Midbrain (tissue), 1 donor: Measurements from ENCODE around the gene NFKB2.

ENCODE experiments used
- DNase-seq: peaks from one replicate; lab custom pipeline; 2025; lab: John Stamatoyannopoulos, UW

Gene NFKB2

DNA sequence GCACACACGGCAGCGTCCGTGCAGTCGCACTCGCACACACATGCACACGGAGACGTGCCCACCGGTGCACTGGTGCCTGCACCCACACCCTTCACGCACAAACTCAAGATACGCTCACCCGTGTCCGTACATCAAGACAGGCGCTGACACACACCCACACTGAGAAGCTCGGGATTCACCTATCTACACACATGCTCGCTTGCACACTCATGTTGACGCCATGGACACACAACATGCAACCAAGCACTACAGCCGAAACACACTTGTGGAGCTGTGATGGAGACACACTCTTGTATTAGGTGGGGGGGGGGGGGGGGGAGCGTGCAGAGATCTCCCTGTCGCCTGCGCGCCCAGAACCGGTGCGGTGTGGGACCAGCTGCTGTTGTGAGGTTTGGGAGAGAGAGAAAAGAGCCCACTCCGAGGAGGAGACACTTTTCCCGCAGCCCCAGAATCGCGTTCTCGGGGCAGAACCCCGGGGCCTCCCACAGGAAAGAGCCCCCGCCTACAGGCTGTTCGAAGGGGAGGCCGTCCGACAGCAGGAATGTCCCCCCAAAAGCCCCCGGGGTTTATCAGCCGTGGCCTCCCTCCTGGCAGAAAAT is 605 bp upstream of the NFKB2 start:
- DNase-seq = no peak

GRCh38 chr10:102396317-102396650 is 779 bp downstream of the NFKB2 start:
- DNase-seq = no peak

DNA sequence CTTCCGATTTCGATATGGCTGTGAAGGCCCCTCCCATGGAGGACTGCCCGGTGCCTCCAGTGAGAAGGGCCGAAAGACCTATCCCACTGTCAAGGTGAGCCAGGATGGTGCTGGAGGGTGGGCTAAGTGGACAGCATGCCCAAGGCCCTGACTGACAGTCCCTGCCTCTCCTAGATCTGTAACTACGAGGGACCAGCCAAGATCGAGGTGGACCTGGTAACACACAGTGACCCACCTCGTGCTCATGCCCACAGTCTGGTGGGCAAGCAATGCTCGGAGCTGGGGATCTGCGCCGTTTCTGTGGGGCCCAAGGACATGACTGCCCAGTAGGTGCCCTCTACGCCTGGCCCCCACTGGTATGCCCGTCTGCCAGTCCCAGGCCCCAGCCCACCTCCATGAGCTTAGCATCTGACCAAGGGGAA is 1.2 kb downstream of the NFKB2 start:
- no peak for DNase-seq

- DNase-seq = no peak
Measured at GRCh38 chr10:102397222-102398171, 2.0 kb downstream of the NFKB2 start.

DNA sequence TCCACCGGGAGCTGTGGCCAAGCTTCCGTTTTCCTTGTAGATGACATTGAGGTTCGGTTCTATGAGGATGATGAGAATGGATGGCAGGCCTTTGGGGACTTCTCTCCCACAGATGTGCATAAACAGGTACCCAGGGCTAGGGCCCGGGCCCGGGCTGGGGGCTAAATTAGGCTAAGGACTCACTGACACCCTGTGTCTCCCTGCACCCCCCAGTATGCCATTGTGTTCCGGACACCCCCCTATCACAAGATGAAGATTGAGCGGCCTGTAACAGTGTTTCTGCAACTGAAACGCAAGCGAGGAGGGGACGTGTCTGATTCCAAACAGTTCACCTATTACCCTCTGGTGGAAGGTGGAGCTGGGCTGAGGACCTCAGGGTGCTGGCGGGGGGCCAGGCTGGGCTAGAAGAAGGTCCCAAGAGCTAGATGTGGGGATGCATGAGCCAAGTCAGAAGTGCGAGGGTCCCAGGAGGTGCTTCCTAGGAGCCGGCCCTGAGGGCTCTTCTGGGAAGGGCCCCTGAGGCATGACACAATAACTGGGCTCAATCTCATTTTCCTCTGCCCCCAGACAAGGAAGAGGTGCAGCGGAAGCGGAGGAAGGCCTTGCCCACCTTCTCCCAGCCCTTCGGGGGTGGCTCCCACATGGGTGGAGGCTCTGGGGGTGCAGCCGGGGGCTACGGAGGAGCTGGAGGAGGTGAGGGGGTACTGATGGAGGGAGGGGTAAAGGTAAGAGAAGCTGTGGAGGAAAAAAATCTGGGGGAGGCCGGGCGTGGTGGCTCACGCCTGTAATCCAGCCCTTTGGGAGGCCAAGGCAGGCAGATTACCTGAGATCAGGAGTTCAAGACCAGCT is 2.9 kb downstream of the NFKB2 start:
- no peak for DNase-seq

- DNase-seq = peak; percentile 87
Measured at GRCh38 chr10:102399217-102400021, 3.9 kb downstream of the NFKB2 start.

GRCh38 chr10:102400076-102400475 is 4.6 kb downstream of the NFKB2 start:
- DNase-seq = no peak

GRCh38 chr10:102400598-102401341 is 5.3 kb downstream of the NFKB2 start:
- no peak for DNase-seq

- DNase-seq = no peak
Measured at GRCh38 chr10:102401342-102401654, 5.8 kb downstream of the NFKB2 start.

GRCh38 chr10:102401735-102402511 is 6.4 kb downstream of the NFKB2 start:
- no peak for DNase-seq

DNA sequence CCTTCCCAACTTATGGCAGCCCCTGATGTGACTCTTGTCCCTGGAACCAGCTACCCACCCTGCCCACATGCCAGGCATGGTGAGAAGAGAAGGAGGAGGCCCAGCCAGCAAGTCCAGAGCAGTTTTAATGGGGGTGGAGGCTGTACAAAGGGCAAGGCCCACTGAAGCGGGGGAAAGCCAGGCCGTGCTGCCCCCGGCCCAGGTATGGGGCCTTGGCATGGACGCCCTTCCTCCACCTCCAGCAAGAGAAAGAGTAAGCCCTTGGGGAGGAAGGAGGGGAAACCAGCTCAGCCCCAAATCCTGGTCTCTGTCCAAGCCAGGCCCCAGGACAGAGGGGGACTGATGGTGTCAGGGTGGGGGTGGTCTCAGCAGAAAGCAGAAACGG is 7.0 kb downstream of the NFKB2 start:
- DNase-seq = no peak

GRCh38 chr10:102403115-102403514 is 7.6 kb downstream of the NFKB2 start:
- DNase-seq = no peak

DNA sequence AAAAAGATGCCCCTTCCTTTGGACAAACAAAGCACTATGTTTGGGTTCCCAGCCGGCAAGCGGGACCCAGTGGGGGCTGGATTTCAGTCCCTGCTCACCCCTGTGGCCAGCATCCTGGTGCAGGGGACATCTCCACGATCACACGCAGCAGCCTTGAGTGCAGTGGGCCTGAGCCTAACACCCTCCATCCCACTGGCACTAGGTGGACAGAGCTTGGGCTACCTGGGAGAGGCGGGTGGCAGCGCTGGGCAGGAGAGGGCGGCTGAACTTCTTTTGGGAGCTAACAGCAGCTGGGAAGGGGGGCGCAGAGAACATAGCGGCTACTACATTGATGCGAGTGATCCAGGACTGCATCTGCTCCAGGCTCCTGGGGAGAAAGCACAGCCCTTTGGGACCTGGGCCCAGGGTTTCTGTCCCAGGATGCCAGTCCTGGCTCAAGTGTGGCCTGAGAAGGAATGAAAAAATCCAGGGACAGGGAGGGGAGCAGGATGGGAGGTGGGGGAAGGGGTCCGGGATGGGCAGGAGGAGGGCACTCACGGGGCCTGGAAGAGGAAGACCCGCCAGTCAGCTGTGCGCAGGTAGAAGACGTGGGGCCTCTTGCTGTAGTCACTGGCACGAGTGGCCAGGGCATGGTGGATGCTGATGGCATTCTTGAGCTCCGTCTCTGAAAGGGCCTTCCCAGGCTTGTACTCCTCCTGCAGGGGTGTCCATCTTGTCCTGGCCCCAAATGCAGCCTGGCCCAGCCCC is 9.0 kb downstream of the NFKB2 start:
- no peak for DNase-seq

- DNase-seq = no peak
Measured at GRCh38 chr10:102405108-102405571, 9.6 kb downstream of the NFKB2 start.

- no peak for DNase-seq
Measured at GRCh38 chr10:102405632-102406031, 10.1 kb downstream of the NFKB2 start.

GRCh38 chr10:102406815-102407214 is 11.3 kb downstream of the NFKB2 start:
- DNase-seq = no peak

DNA sequence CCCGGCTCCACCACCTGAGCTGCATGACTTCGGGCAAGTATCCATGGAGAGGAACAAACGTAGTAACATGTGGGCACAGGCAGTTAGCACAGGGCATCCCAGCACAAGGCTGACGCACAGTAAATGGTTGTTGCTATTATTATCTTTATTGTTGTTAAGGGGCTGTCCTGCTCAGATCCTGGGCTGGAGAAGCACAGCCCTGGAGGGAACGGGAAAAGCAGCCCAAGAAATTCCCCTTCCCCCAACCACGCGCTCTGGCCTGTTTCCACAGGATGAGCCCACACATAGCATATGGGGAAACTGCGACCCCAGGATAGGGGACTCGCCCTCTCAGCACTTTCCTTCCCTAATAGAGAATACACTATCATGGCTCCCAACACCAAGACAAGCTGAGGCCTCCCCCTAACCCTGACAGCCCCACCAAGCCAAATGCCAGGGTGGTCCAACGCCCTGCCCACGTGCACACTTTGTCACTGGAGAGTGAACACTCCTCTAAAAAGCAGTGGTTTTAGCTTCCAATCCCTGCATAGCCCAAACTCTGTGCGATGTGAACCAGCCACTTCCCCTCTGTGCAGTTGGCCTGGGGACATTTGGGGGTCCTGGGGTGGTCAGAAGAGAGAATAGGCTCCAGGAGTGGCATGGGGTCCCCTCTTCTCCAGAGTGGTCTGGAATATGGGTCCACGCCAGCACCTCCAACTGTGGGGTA is 12.1 kb downstream of the NFKB2 start:
- no peak for DNase-seq

DNA sequence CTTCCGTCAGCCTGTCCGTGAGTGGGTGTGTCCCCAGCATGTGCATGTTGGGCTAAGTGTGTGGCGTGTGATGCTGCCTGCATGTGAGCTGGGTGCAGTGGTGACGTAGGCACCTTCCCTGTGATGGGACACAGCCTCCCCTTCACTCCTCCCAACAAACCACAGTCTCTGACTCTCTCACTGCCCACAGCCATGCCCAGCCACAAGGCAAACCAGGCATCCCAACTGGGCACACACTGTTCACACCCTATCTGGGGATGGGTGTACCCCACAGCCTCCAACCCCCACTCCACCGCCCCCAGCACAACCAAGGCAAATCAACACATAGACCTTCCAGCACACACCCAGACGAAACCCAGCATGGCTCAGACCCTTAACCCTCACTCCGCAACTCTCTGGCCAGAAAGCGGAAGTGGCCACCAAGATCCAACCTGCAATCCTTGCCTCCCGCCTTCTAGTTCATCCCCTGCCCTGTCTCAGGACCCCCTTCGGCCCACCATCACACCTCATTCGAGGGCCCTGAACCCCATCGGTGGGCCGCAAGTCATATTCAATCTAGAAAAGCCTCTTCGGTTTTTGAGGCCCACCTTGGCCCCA is 12.7 kb downstream of the NFKB2 start:
- no peak for DNase-seq
